HepG2 (cell line): Measurements from ENCODE around the gene C12orf43. TPM values are rescaled to one million over a fixed set of nuclear protein-coding genes. Genes with fewer than 3 reads are reported as not detected.
A peak's percentile ranks its signal among the peaks of the same experiment; 100 is the strongest.

Source experiments
- CHCHD3 ChIP-seq: sonication (generic); formaldehyde crosslinking; IDR thresholded peaks from 2 replicates; pipeline ENCODE4 v1.8.0; 2022; ENCODE audit warnings: mild to moderate bottlenecking, missing genetic modification reagents, moderate library complexity
- ELF4 ChIP-seq: sonication (generic); formaldehyde crosslinking; IDR thresholded peaks from 2 replicates; pipeline ENCODE4 v1.5.0; 2020; ENCODE audit warnings: missing genetic modification reagents, mild to moderate bottlenecking, moderate library complexity, borderline replicate concordance
- EP300 ChIP-seq, 3 experiments: sonication (generic) in 1 of 3; formaldehyde crosslinking in 1 of 3; IDR thresholded peaks; 2 replicates each; pipeline versions ENCODE4 v1.5.1 to v1.6.1; 2011 to 2020; ENCODE audit warnings: low read depth in 2 of 3, low read length in 2 of 3, borderline replicate concordance in 1 of 3, improper control_type of control experiment in 1 of 3, mild to moderate bottlenecking in 1 of 3, missing genetic modification reagents in 1 of 3, moderate library complexity in 1 of 3
- FOXA1 ChIP-seq, 2 experiments: fragments of 450-650 bp in 1 of 2; sonication (generic) in 1 of 2; formaldehyde crosslinking in 1 of 2; IDR thresholded peaks; 2 replicates each; pipeline versions ENCODE4 v1.4.0 to v1.6.1; 2016 to 2020; ENCODE audit warnings: missing genetic modification reagents in 1 of 2
- GATA4 ChIP-seq: sonication (generic); IDR thresholded peaks from 2 replicates; pipeline ENCODE4 v1.6.1; 2016; ENCODE audit warnings: antibody characterized with exemption, low read depth, borderline replicate concordance
- HINFP ChIP-seq: sonication (generic); formaldehyde crosslinking; IDR thresholded peaks from 2 replicates; pipeline ENCODE4 v1.4.0; 2020; ENCODE audit warnings: low read depth, mild to moderate bottlenecking, missing genetic modification reagents
- JUNB ChIP-seq: sonication (generic); formaldehyde crosslinking; IDR thresholded peaks from 2 replicates; pipeline ENCODE4 v1.8.0; 2022; ENCODE audit warnings: missing genetic modification reagents, mild to moderate bottlenecking, borderline replicate concordance
- KDM6A ChIP-seq: IDR thresholded peaks from 2 replicates; pipeline ENCODE4 v1.6.1; 2016; ENCODE audit warnings: low read depth
- KLF6 ChIP-seq: IDR thresholded peaks from 2 replicates; pipeline ENCODE4 v1.8.0; 2016; ENCODE audit warnings: missing biosample characterization, missing genetic modification reagents
- MLLT10 ChIP-seq: sonication (generic); formaldehyde crosslinking; IDR thresholded peaks from 2 replicates; pipeline ENCODE4 v1.4.0; 2020; ENCODE audit warnings: missing genetic modification reagents
- POLR2AphosphoS5 ChIP-seq: IDR thresholded peaks from 2 replicates; pipeline ENCODE4 v1.6.1; 2012; ENCODE audit warnings: low read depth, low read length
- RXRA ChIP-seq: sonication (generic); formaldehyde crosslinking; IDR thresholded peaks from 2 replicates; pipeline ENCODE4 v1.5.1; 2020; ENCODE audit warnings: missing genetic modification reagents
- SOX13 ChIP-seq, 3 experiments: fragments of 450-650 bp in 1 of 3; sonication (generic) in 1 of 3; formaldehyde crosslinking in 1 of 3; IDR thresholded peaks in 2 of 3; conservative IDR thresholded peaks in 1 of 3; 2 replicates each; pipeline versions ENCODE4 v1.5.0 to v1.6.1; 2016 to 2020; ENCODE audit warnings: antibody characterized with exemption in 1 of 3, mild to moderate bottlenecking in 1 of 3, missing compliant biosample characterization in 1 of 3, missing genetic modification reagents in 1 of 3, moderate library complexity in 1 of 3
- SP140L ChIP-seq: sonication (generic); formaldehyde crosslinking; IDR thresholded peaks from 2 replicates; pipeline ENCODE4 v1.4.0; 2020; ENCODE audit warnings: missing genetic modification reagents, borderline replicate concordance
- TBL1XR1 ChIP-seq: fragments of 150-350 bp; IDR thresholded peaks from 2 replicates; pipeline ENCODE4 v1.6.1; 2014; ENCODE audit warnings: borderline replicate concordance, low read length; ENCODE audit not compliant: partially characterized antibody
- ZMYM4 ChIP-seq: sonication (generic); formaldehyde crosslinking; IDR thresholded peaks from 2 replicates; pipeline ENCODE4 v1.8.1; 2023; ENCODE audit warnings: mild to moderate bottlenecking, missing genetic modification reagents
- ZNF205 ChIP-seq: IDR thresholded peaks from 2 replicates; pipeline ENCODE4 v1.6.1; 2018; ENCODE audit warnings: missing biosample characterization, missing genetic modification reagents
- ZNF614 ChIP-seq: IDR thresholded peaks from 2 replicates; pipeline ENCODE4 v1.6.1; 2018; ENCODE audit warnings: missing biosample characterization, missing genetic modification reagents, inconsistent platforms, borderline replicate concordance
- ZNF713 ChIP-seq: sonication (generic); formaldehyde crosslinking; IDR thresholded peaks from 2 replicates; pipeline ENCODE4 v1.4.0; 2020; ENCODE audit warnings: mild to moderate bottlenecking, missing genetic modification reagents
- ZSCAN12 ChIP-seq: sonication (generic); formaldehyde crosslinking; IDR thresholded peaks from 2 replicates; pipeline ENCODE4 v1.9.0; 2021; ENCODE audit warnings: mild to moderate bottlenecking, missing genetic modification reagents
- polyA plus RNA-seq, 8 experiments: library from polyadenylated mRNA; depleted of rRNA in 3 of 8; stranded (reverse) in 7 of 8; unstranded in 1 of 8; fragments of >200 nt; fragmentation: Illumina TruSeq in 4 of 8; extraction: Trizol in 4 of 8; gene quantifications; 2 replicates each; pipeline versions ENCODE4 v1.2.1 to v1.2.3, GENCODE V29; 2011 to 2016; ENCODE audit warnings: low read depth in 4 of 8, missing spikeins in 1 of 8, mixed read lengths in 1 of 8; ENCODE audit not compliant: insufficient read depth in 1 of 8
- total RNA-seq, 5 experiments: library from RNA; depleted of rRNA; stranded (reverse); fragments of >200 nt; fragmentation: Illumina TruSeq; extraction: Trizol; gene quantifications; 2 replicates each; pipeline ENCODE4 v1.2.3, GENCODE V29; 2016; ENCODE audit warnings: low read depth in 1 of 5
- TF ChIP-seq, protein P1 (sequence below): sonication (generic); IDR thresholded peaks from 2 replicates; pipeline ENCODE4 v1.6.1; 2016; ENCODE audit warnings: low read depth, borderline replicate concordance
- TF ChIP-seq, protein P2 (sequence below), 2 experiments: sonication (generic) in 1 of 2; formaldehyde crosslinking in 1 of 2; IDR thresholded peaks; 2 replicates each; pipeline versions ENCODE4 v1.4.0 to v1.6.1; 2016 to 2020; ENCODE audit warnings: borderline replicate concordance in 1 of 2, low read depth in 1 of 2, mild to moderate bottlenecking in 1 of 2, missing genetic modification reagents in 1 of 2

The C12orf43 gene
- total and polyA plus RNA-seq, 2 of the 13 experiments (the other 11 are each of a cell fraction or from before 2014, with no cell fraction given): 7.9 to 11.1 TPM

DNA sequence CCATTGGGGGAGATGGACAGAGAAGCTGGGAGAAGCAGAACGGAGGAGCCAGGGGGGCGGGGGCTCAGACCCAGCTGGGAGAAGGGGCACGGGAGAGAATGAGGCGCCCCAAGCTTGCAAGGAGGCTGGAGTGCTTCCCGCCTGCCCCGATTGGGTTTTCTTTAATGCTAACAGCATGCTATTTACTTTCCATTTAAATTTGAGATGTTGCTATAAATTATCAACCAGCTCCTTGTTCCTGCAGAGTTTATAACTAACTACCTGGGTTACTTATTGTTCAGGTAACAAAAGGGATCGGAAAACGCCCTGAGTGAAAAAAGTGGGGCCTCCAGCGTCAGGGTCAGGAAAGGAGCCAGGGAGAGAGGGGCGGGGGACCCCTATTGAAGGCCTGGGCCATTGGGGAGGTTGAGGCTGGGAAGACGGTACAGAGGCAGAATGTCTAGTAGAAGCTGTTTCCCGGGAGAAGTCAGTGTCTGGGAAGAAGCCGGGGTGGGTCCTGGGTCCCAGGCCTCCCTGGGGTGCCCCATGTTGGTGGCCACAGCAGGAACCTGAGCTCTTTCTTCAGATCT, 35.4 kb downstream of the C12orf43 start (continued):
- no peak for TF ChIP-seq HINFP (CRISPR knock-in tag)
- TF ChIP-seq FOXA1 (IDR thresholded peaks at IDR 0.05): no peak
- TF ChIP-seq FOXA1 (CRISPR knock-in tag; IDR thresholded peaks at IDR 0.05): peak; percentile 45; the same call in 1 of the 2 replicates
- TF ChIP-seq SOX13 (IDR thresholded peaks at IDR 0.05): 0 out of 2 replicates have a peak, but pooled peaks have one; percentile 51
- TF ChIP-seq SOX13 (CRISPR knock-in tag; conservative IDR thresholded peaks at IDR 0.05 in 1 of 2, IDR thresholded peaks at IDR 0.05 in 1 of 2): peak in 1 of 2 experiments; percentile 94; a peak in 2 of 4 replicates
- TF ChIP-seq ZNF205 (CRISPR knock-in tag): 0 out of 2 replicates have a peak, but pooled peaks have one; percentile 18
- TF ChIP-seq, protein P1, sequence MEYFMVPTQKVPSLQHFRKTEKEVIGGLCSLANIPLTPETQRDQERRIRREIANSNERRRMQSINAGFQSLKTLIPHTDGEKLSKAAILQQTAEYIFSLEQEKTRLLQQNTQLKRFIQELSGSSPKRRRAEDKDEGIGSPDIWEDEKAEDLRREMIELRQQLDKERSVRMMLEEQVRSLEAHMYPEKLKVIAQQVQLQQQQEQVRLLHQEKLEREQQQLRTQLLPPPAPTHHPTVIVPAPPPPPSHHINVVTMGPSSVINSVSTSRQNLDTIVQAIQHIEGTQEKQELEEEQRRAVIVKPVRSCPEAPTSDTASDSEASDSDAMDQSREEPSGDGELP: peak; percentile 71; the same call in 1 of the 2 replicates
- TF ChIP-seq GATA4: peak; percentile 63; the same call in 1 of the 2 replicates
- TF ChIP-seq TBL1XR1: no peak
- TF ChIP-seq SP140L (CRISPR knock-in tag): no peak
- 0 out of 2 replicates have a peak, but pooled peaks have one; percentile 8 for TF ChIP-seq ZNF614 (CRISPR knock-in tag)
- TF ChIP-seq CHCHD3 (CRISPR knock-in tag): no peak
- peak in 1 of 2 experiments; percentile 19; a peak in 1 of 4 replicates for TF ChIP-seq EP300 (IDR thresholded peaks at IDR 0.05; ENCODE audit: low read depth in 2 of 2, low read length in 2 of 2)
- no peak for TF ChIP-seq EP300 (CRISPR knock-in tag; IDR thresholded peaks at IDR 0.05; ENCODE audit: borderline replicate concordance)
- no peak for TF ChIP-seq MLLT10 (CRISPR knock-in tag)
- TF ChIP-seq, protein P2, sequence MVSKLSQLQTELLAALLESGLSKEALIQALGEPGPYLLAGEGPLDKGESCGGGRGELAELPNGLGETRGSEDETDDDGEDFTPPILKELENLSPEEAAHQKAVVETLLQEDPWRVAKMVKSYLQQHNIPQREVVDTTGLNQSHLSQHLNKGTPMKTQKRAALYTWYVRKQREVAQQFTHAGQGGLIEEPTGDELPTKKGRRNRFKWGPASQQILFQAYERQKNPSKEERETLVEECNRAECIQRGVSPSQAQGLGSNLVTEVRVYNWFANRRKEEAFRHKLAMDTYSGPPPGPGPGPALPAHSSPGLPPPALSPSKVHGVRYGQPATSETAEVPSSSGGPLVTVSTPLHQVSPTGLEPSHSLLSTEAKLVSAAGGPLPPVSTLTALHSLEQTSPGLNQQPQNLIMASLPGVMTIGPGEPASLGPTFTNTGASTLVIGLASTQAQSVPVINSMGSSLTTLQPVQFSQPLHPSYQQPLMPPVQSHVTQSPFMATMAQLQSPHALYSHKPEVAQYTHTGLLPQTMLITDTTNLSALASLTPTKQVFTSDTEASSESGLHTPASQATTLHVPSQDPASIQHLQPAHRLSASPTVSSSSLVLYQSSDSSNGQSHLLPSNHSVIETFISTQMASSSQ (IDR thresholded peaks at IDR 0.05; ENCODE audit: low read depth): peak; percentile 92
- TF ChIP-seq, protein P2 (CRISPR knock-in tag; IDR thresholded peaks at IDR 0.05; ENCODE audit: borderline replicate concordance): peak; percentile 25; the same call in 1 of the 2 replicates
- no peak for TF ChIP-seq ZSCAN12 (CRISPR knock-in tag)
- no peak for TF ChIP-seq ELF4 (CRISPR knock-in tag)
- no peak for TF ChIP-seq ZNF713 (CRISPR knock-in tag)
- TF ChIP-seq RXRA (CRISPR knock-in tag): no peak
- peak; percentile 63; the same call in 1 of the 2 replicates for TF ChIP-seq POLR2AphosphoS5
- TF ChIP-seq KLF6 (CRISPR knock-in tag): no peak
- TF ChIP-seq ZMYM4 (CRISPR knock-in tag): no peak
- 0 out of 2 replicates have a peak, but pooled peaks have one; percentile 44 for TF ChIP-seq JUNB
- 0 out of 2 replicates have a peak, but pooled peaks have one; percentile 28 for TF ChIP-seq KDM6A (CRISPR knock-in tag)
